ENCODE measurements around the gene TSEN15. TPM values are rescaled to one million over a fixed set of nuclear protein-coding genes. Genes with fewer than 3 reads are reported as not detected.

TSEN15 gene
- total RNA-seq, 6 experiments from 2014 or later, result 9.6 to 17.1 (median 11.3) TPM

- Histone ChIP-seq H3K4me1 (no peaks in the 10 kb centered on the region), H3K27ac (no peak overlapping the region), H3K9me3 (no peaks in the 10 kb centered on the region), H3K27me3 (no peaks in the 10 kb centered on the region), H3K36me3 (no peaks in the 10 kb centered on the region), H3K4me3 (no peak overlapping the region)
- ATAC-seq (no peak), DNase-seq (no peak)
- 39% methylated on average over 2 of the region's 2 CpGs for WGBS (ENCODE audit: insufficient coverage, low coverage, low lambda C conversion rate, missing lambda C conversion rate)
- no peak for TF ChIP-seq POLR2A (IDR thresholded peaks at IDR 0.05)
- TF ChIP-seq, protein P1, sequence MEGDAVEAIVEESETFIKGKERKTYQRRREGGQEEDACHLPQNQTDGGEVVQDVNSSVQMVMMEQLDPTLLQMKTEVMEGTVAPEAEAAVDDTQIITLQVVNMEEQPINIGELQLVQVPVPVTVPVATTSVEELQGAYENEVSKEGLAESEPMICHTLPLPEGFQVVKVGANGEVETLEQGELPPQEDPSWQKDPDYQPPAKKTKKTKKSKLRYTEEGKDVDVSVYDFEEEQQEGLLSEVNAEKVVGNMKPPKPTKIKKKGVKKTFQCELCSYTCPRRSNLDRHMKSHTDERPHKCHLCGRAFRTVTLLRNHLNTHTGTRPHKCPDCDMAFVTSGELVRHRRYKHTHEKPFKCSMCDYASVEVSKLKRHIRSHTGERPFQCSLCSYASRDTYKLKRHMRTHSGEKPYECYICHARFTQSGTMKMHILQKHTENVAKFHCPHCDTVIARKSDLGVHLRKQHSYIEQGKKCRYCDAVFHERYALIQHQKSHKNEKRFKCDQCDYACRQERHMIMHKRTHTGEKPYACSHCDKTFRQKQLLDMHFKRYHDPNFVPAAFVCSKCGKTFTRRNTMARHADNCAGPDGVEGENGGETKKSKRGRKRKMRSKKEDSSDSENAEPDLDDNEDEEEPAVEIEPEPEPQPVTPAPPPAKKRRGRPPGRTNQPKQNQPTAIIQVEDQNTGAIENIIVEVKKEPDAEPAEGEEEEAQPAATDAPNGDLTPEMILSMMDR (IDR thresholded peaks at IDR 0.05), result no peak
- intact Hi-C loops (cut with DNase I), result no loop called here
Measured at GRCh38 chr1:184112176-184112948, 60.8 kb downstream of the TSEN15 start.

DNA sequence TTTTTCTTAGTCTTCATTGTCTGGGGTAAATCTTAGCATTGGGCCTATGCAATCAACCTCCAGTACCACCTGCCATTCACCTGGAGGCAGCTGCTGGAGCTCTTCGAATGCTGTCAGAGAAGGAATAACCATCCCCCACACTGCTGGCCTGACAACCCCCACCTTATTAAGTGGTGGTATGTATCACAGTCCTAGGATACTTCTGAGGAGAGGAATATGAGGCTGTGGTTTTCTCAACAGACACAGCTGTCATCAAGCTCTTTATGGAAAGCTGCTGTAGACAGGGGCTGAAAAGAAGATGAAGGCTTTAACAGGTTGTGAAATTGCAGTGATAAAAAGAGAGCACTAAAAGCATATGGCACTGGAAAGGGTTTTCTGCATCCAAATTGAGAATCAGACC, 61.7 kb downstream of the TSEN15 start:
- H3K9me3 ChIP-seq, result no peaks in the 10 kb centered on the region
- no peak overlapping the region for H3K4me3 ChIP-seq
- H3K27me3 ChIP-seq, result no peaks in the 10 kb centered on the region
- no peak overlapping the region for H3K27ac ChIP-seq
- DNase-seq, result no peak
- intact Hi-C loops (cut with DNase I), result no loop called here
- H3K36me3 ChIP-seq, result no peaks in the 10 kb centered on the region
- ATAC-seq, result no peak
- TF ChIP-seq, protein P1 (IDR thresholded peaks at IDR 0.05), result no peak
- TF ChIP-seq POLR2A (IDR thresholded peaks at IDR 0.05), result no peak
- WGBS (ENCODE audit: insufficient coverage, low coverage, low lambda C conversion rate, missing lambda C conversion rate), result 78% methylated on average over 1 of the region's 1 CpG
- H3K4me1 ChIP-seq, result no peaks in the 10 kb centered on the region

GRCh38 chr1:184114818-184115398, 63.4 kb downstream of the TSEN15 start:
- no peaks in the 10 kb centered on the region for H3K36me3 ChIP-seq
- no peaks in the 10 kb centered on the region for H3K27me3 ChIP-seq
- TF ChIP-seq, protein P1 (IDR thresholded peaks at IDR 0.05), result no peak
- TF ChIP-seq POLR2A (IDR thresholded peaks at IDR 0.05), result no peak
- no peak overlapping the region for H3K27ac ChIP-seq
- no peaks in the 10 kb centered on the region for H3K4me1 ChIP-seq
- H3K9me3 ChIP-seq, result no peaks in the 10 kb centered on the region
- ATAC-seq (no peak), DNase-seq (no peak)
- no peak overlapping the region for H3K4me3 ChIP-seq
- intact Hi-C loops (cut with DNase I), result no loop called here

- intact Hi-C loops (cut with DNase I), result no loop called here
Measured at GRCh38 chr1:184116287-184116686, 64.8 kb downstream of the TSEN15 start.

More at GRCh38 chr1:184116287-184116686, 64.8 kb downstream of the TSEN15 start:
- ATAC-seq, result peak in 3 of 4 donors; percentile 17 to 70 (median 54)
- Histone ChIP-seq H3K4me3 (no peak overlapping the region), H3K4me1 (no peaks in the 10 kb centered on the region), H3K36me3 (no peaks in the 10 kb centered on the region), H3K27ac (no peak overlapping the region), H3K9me3 (no peaks in the 10 kb centered on the region), H3K27me3 (no peaks in the 10 kb centered on the region)
- 70% methylated on average over 2 of the region's 2 CpGs for WGBS (ENCODE audit: insufficient coverage, low coverage, low lambda C conversion rate, missing lambda C conversion rate)
- TF ChIP-seq, protein P1 (IDR thresholded peaks at IDR 0.05), result no peak
- no peak for TF ChIP-seq POLR2A (IDR thresholded peaks at IDR 0.05)
- DNase-seq, result no peak

Data from right lobe of liver (tissue), 6 donors.